ENCODE measurements around the gene WDHD1.
"Not testable (repeated sequence)": the region's sequence is repeated elsewhere in the genome, so short reads cannot be mapped to it uniquely, and the experiment has no call there.

Gene WDHD1

DNA sequence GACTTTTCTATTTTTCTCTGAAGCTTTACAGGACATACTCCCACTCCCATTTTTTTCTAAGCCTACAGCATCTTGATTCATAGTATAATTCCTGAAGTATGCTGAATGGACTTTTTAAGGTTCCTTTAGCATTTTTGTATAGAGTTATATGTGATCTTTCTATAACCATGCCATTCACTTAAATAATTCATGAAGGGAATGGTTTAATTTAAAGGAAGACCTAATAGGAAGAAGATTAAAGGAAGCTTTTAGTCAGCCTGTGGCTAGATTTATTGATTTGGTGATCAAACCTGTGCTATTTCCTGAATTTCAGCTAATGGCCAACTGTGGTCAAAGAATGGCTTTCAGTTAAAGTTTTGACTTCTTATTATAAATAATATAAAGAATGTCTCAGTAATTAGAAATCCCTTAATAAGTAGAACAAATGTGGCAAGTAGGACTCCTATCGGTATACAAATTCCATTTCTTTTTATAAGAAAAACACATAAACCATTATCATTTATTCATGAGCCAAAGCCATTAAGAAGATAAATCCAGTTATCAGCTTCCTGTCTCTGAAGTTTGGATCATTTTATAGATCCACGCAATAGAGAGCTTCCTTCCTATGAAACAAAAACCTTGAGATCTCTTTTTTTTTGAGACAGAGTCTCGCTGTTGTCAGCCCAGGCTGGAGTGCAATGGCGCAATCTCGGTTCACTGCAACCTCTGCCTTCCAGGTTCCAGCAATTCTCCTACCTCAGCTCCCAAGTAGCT is 20.6 kb upstream of the WDHD1 start:
- no peak for DNase-seq (ENCODE audit: low spot score)

DNA sequence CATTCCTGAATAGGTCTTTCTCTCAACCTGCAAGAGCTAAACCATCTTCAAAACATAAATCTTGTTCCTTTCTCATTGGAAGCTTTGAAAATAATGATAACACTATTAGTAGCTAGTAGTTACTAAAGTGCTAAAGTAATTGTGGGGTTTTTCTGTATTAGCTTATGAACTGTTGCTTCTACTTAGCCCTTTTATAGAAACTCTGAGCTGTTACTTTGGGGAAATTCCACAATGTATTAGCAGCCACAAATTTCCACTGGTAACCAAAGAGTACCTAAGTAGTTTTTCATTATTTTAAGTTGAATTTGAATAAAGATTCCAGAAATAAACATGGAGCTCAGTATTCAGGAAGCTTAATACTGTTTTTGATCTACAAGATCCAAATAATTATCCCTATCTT is 18.2 kb upstream of the WDHD1 start:
- DNase-seq (ENCODE audit: low spot score) = no peak

DNA sequence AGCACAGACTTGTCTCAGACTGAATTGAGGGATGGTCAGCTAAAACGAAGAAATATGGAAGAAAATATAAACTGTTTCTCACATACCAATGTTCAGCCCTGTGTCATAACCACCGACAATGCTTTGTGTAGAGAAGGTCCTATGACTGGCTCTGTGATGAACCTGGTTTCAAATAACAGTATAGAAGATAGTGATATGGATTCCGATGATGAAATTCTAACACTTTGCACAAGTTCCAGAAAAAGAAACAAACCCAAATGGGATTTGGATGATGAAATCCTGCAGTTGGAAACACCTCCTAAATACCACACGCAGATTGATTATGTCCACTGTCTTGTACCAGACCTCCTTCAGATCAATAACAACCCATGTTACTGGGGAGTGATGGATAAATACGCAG is 16.6 kb upstream of the WDHD1 start:
- DNase-seq (ENCODE audit: low spot score) = no peak

DNA sequence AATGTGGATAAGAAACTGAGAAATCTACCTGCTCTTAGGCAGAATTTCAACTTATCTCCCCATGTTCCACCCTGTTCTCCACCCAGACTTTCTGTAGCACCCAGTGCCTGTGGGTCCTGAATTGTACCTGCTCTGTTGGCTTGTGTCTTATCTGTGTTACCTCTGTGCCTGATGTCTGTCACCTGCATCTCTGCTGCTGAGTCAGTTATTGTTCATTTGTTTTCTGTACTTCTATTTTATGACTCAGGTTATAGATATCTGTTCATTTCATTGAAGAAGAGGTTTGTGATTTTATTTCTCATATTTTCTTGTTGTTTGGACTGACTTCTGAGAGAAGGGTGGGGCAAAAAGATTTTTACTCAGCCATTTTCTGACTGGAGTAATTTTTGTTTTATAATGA is 11.8 kb upstream of the WDHD1 start:
- no peak for DNase-seq (ENCODE audit: low spot score)

DNA sequence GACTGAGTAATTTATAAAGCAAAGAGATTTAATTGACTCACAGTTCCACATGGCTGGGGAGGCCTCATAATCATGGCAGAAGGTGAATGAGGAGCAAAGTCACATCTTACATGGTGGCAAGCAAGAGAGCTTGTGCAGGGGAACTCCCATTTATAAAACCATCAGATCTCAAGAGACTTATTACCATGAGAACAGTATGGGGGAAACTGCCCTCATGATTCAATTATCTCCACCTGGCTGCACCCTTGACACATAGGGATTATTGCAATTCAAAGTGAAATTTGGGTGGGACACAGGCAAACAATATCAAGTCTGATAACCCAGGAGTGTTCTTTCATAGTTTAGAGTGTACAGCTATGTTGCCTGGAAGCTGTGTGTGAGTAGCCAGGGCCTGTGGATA is 11.1 kb upstream of the WDHD1 start:
- not testable (repeated sequence) for DNase-seq (ENCODE audit: low spot score)

DNA sequence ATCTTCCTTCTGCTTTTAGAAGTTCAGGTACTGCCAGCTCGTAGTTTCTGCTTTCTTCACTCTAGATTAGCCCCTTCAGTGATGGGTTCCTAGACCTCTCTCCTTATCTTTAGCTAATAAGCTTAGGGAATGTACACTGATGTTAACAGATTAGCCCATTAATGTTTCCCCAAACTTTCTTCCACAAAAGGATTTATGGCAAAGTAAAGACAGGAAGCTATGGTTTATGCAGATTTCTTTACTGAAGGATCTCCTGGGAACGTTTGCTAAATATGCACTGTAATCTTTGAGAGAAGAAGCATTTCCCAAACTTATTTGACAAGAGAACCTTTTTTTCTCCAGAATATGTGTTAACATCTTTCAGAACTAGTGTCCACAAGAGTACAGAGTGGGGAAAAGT is 4.3 kb upstream of the WDHD1 start:
- DNase-seq (ENCODE audit: low spot score) = no peak

DNA sequence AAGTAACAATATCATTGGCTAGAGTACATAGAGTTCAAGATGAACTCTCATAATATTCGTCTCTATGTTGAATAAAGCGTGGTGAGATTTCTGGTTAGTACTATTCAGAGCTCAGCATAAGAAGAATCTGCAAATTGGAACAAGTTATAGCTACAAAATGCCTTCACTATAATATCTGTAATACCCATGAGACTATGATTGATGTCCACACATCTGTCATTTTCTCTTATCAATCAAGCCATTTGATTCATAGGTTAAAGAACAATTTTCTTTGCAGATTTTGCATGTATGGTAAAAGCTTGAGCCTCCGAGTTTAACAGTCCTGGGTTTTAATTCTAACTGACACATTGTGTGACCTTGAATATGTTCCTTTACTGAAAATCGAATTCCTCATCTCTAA is 1.6 kb upstream of the WDHD1 start:
- DNase-seq (ENCODE audit: low spot score) = no peak

DNA sequence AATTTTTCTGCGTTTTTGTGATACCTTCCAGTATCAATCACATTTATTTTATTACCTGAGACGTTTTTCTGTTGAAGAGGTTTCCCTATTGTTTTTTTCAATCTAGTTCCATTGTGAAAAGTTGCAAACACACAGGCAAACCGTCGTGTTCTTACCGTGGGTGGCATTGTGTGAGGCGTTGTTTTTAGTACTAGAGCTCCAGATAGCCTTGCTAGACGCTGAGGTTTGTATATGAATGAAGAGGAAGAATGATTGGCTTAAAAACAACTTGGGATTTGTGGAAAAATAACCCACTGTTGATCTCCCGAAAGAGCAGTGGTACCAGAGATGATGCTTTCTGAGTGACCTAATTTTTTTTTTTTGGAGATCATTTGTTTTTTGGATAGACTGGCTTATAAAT is 1.2 kb upstream of the WDHD1 start:
- peak; percentile 46 for DNase-seq (ENCODE audit: low spot score)

DNA sequence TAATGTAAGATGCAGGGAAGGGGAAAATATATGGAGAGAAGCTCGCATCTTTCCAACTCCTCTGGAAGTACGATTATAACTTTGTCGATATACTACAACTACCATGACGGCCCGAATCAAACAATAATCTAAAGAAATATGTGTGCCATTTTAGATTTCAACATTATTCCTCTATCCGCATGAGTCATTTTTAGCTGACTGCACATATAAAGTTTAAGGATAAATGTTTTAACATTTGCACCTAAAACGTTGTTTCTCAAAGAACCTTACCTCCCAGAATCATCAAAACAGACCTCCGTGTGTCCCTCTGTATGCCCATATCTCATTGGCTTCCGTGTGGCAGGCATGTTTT is 482 bp downstream of the WDHD1 start:
- peak; percentile 20 for DNase-seq (ENCODE audit: low spot score)

DNA sequence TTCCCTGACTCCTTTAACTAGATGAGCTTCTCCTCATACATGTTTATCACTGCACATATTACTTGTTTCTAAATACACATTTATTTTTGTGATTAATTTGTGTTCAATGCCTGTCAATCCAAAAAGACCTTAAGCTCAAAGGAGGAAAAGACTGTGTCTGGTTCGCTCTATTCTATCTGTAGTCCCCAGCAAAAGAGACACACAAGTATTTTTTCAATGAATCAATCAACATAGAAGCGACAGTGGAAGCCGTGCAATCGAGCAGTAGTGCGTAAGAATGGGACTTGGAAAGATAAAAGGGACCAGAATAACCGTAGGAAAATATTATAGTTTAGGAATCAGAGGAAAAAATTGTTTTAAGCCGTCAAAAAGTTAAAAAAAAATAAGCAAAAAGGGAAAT is 951 bp downstream of the WDHD1 start:
- no peak for DNase-seq (ENCODE audit: low spot score)

DNA sequence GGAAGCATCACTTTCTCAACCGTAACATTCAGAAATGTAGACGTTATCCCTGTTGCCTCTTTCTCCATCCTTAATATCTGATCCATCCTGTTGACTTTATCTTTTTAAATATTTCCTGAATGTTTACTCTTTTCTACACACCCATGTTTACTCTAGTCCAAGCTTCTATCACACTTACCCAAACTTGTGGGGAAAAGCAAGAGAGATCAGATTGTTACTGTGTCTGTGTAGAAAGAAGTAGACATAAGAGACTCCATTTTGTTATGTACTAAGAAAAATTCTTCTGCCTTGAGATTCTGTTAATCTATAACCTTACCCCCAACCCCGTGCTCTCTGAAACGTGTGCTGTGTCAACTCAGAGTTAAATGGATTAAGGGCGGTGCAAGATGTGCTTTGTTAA is 2.5 kb downstream of the WDHD1 start:
- not testable (repeated sequence) for DNase-seq (ENCODE audit: low spot score)

DNA sequence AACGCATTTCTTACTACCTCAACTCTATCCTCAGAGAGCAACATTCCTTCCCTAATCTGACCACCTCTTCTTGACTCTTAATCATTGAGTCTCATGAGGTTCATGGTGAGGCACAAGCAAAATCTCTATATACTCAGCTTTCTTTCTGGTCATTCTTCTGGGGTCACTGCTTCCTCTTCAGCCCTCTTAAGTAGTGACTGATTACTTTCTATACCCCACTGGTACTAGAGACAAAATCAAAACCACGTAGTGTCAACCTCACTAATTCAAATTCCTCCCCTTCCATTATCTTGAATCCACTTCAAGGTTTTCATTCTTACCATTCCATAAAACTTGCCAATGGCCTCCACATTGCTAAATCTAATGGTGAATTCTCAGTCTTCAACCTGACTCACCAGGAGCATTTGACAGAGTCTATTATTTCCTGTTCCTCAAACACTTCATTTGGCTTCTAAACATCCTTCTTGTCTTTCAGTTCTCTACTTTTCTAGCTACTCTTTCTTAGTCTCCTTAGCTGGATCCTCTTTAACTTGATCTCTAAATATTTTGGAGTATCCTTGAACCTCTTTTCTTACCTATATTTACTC is 6.8 kb downstream of the WDHD1 start:
- no peak for DNase-seq (ENCODE audit: low spot score)

DNA sequence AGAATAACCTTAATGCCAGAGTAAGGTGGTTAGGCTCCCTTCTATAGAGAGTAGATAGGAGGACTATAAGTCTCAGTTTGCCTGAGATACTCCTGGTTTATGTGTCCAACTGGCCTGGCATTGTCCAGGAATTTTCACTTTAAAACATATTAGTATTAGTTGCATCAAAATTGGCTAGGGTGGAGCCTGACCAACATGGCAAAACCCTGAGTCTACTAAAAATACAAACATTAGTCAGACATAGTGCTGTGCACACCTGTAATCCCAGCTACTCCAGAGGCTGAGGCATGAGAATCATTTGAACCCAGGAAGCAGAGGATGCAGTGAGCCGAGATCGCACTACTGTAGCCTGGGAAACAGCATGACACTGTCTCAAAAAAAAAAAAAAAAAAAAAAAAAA is 11.9 kb downstream of the WDHD1 start:
- DNase-seq (ENCODE audit: low spot score) = no peak

DNA sequence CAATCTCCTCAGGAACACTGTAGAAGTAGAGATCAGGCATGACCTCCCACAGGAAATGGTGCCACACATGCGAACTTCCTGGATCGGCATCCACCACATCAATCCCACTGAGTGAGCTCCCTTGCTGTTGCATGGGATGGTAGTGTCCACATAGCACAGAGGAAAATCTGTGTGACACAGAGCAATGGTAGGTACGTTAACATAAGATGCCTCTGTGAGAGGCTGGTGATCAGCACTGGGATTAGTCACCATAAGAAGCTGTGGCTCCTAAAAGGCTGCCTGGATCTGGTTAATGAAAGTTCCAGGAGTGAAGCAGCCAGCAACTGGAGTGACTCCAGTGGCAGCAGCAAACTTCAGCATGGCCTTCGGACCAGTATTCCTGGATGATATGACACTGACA is 21.8 kb downstream of the WDHD1 start:
- peak; percentile 27 for DNase-seq (ENCODE audit: low spot score)

DNA sequence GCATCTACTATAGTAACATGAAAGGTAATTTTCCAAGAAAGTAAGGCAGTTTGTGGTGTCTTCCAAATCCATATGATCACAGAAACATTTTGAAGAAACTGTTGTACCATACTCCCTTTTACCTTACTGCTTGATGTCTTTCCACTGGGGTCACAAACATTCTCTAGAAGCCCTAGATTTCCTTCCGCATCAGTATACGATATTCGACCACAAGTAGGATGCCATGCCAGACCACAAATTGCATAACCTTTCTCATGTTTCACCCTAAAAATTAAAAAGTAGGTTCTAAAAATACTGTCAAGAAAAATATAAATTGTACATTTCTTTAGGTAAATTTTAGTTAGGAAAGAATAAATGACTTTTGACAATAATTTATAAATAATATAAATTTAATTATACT is 26.5 kb downstream of the WDHD1 start:
- DNase-seq (ENCODE audit: low spot score) = no peak

DNA sequence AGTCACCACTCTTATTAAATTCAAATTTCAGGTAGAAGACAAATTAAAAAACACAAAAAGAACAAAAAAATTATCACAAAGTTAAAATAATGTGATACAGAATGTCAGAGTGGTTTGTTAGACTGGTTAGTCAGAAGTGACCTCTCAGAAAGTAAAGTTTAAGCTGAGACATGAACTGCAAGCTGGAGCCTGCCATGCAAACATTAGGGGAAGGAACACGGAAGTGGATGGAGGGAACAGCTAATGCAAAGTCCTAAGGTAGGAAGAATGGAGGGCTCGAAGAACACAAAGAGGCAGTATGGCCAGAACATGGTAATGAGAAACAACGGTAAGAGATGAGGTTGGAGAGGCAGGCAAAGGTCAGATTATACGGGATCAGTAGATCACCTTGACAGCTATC is 41.7 kb downstream of the WDHD1 start:
- no peak for DNase-seq (ENCODE audit: low spot score)

DNA sequence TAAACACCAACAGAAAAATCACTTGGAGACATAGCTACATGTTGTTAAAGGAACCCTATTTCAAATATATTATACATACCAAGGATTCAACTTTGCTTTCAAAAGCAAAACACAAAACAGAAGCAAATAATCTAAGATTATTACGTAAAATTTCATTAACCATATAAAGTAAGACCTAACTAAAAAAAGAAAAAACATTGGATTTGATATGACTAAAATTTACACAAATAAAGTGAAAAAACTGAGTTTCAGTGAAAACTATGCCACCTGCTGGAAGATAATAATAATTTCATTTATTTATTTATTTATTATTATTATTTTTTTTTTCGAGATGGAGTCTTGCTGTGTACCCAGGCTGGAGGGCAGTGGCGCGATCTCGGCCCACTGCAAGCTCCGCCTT is 45.2 kb downstream of the WDHD1 start:
- DNase-seq (ENCODE audit: low spot score) = peak; percentile 26

DNA sequence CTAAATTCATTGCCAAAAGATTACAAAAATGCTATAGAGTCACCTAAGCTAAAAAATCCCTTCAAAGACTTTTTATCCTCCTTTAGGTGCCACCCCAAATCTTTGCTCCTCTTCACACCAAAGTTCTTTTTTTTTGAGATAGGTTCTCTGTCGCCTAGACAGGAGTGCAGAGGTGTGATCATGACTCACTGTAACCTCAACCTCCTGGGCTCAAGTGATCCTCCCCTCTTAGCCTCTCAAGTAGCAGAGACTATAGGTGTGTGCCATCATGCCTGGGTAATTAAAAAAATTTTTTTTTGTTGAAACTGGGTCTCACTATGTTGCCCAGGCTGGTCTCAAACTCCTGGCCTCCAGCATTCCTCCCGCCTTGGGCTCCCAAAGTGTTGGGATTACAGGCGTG is 47.9 kb downstream of the WDHD1 start:
- DNase-seq (ENCODE audit: low spot score) = no peak

DNA sequence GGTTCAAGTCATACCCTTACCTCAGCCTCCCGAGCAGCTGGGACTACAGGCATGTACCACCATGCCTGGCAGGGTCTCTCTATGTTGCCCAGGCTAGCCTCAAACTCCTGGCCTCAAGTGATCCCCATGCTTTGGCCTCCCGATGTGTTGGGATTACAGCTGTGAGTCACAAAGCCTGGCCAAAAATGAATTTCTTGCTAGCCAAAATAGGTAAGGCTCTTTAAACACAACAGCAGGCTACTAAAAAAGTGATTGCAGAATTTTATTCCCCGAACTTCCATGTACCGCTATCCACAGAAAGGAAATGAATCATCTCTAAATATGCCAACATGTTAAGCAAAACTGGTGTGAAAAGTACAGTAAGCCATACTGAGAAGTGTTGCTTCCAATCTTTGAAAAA is 50.6 kb downstream of the WDHD1 start:
- DNase-seq (ENCODE audit: low spot score) = peak; percentile 36

DNA sequence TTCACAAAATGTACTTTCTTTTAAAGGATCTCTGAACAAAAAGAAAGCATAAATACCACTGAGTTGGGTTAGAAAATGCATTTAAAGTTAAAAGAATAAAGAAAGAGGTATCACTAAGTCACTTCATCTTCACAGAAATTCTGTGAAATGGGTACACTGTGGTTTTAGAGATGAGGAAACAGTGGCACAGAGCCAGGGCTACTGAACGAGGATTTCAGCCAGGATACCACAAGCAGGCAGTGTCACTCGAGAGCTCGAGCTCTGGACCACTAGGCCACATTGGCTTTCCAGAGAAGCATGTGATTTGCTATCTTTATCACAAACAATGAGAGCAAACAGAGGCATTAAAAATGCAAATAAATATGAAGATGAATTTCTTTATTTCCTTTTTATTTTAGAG is 51.0 kb downstream of the WDHD1 start:
- DNase-seq (ENCODE audit: low spot score) = no peak

DNA sequence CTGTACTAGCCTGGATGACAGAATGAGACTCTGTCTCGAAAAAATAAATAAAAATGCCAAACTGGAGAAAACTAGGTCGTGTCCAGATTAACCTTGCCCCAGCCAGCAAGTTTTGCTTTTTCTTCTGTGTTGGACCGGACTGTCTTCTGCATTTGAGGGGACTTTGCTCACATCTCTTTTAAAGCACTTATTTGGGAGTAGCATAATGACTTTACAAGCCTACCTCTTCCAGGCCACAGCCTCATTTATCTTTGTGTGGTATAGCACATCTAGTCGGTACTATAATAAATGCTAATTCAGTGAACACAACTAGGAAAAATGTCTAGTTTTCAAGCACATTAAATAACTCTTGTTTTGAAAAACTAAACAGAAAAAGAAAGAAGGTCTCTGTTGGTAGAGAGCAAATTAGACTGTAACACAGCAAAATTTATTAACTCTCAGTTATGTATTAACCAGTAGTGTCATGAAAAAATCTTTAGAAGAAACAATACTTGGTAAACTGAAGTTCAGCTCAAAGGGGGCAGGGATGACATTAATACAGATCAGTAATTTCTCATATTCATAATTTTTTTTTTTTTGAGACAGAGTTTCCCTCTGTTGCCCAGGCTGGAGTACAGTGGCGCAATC is 52.0 kb downstream of the WDHD1 start:
- DNase-seq (ENCODE audit: low spot score) = no peak

DNA sequence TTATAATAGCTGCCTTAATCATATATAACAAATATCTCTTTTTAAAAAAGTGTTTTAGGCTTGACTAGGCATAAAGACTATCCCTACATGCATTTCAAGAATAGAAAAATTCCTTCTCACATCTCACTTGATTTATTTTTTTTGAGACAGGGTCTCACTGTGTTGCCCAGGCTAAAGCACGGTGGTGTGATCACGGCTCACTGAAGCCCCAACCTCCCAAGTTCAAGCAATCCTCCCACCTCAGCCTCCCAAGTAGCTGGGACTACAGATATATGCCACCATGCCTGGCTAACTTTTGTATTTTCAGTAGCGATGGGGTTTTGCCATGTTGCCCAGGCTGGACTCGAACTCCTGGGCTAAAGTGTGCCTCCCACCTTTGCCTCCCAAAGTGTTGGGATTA is 59.4 kb downstream of the WDHD1 start:
- no peak for DNase-seq (ENCODE audit: low spot score)

DNA sequence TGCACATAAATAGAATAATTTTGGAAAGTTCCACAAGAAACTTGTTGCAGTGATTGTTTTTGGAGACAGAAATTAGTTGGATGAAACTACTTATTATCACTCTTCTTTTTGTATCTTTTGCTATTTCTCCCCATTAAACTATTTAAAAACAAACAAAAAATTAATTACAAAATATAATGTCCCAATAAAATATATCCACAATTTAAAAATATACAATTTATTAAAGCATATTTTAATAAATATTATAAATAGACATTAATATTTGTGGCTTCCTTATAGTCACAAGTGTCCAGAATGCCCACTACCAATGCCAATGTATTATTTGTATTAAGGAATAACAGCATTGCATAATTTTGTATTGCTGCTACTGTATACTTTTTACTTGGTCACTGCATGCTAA is 71.8 kb downstream of the WDHD1 start:
- DNase-seq (ENCODE audit: low spot score) = no peak

DNA sequence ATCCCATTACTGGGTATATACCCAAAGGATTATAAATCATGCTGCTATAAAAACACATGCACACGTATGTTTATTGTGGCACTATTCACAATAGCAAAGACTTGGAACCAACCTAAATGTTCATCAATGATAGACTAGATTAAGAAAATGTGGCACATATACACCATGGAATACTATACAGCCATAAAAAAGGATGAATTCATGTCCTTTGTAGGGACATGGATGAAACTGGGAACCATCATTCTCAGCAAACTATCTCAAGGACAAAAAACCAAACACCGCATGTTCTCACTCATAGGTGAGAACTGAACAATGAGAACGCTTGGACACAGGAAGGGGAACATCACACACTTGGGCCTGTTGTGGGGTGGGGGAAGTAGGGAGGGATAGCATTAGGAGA is 73.3 kb downstream of the WDHD1 start:
- DNase-seq (ENCODE audit: low spot score) = not testable (repeated sequence)
